Dendritic cell treated with granulocyte-macrophage colony-stimulating factor and Interleukin-4, amounts not matched to agents 40 ng/mL and 50 ng/mL, for 4 days (primary cell): ENCODE results near the gene MPV17L.
"Not testable (repeated sequence)": the region's sequence is repeated elsewhere in the genome, so short reads cannot be mapped to it uniquely, and the experiment has no call there.

Experiments used
- H3K27ac Mint-ChIP-seq: one replicate; pipeline ENCODE4 v1.8.0; 2022; ENCODE audit warnings: mild to moderate bottlenecking, mixed read lengths
- H3K27me3 Mint-ChIP-seq: one replicate; pipeline ENCODE4 v1.8.0; 2022; ENCODE audit warnings: mild to moderate bottlenecking, mixed read lengths
- H3K36me3 Mint-ChIP-seq: one replicate; pipeline ENCODE4 v1.8.0; 2022; ENCODE audit warnings: low read depth, mixed read lengths
- H3K4me1 Mint-ChIP-seq: one replicate; pipeline ENCODE4 v1.8.0; 2022; ENCODE audit warnings: low read depth, mixed read lengths
- H3K4me3 Mint-ChIP-seq: one replicate; pipeline ENCODE4 v1.8.0; 2022; ENCODE audit warnings: mild to moderate bottlenecking, moderate library complexity, mixed read lengths
- H3K9me3 Mint-ChIP-seq: one replicate; pipeline ENCODE4 v1.8.0; 2022; ENCODE audit warnings: mixed read lengths
- intact Hi-C: fragments of 100-400 bp; cut with micrococcal nuclease; formaldehyde crosslinking; loops from one replicate; pipeline ENCODE4 v1.15.0; 2022

The MPV17L gene

GRCh38 chr16:15398618-15399316 is 3.2 kb downstream of the MPV17L start:
- Mint-ChIP-seq H3K36me3 (no peaks in the 10 kb centered on the region), H3K27ac (no peak overlapping the region), H3K9me3 (no peaks in the 10 kb centered on the region), H3K4me3 (no peak overlapping the region), H3K4me1 (peaks cover 21% of the 10 kb centered on the region), H3K27me3 (peaks cover 24% of the 10 kb centered on the region)
- intact Hi-C loops, result no loop called here

GRCh38 chr16:15399317-15399716 is 3.8 kb downstream of the MPV17L start:
- Mint-ChIP-seq H3K4me3 (no peak overlapping the region), H3K9me3 (no peaks in the 10 kb centered on the region), H3K4me1 (peaks cover 26% of the 10 kb centered on the region), H3K27me3 (peaks cover 24% of the 10 kb centered on the region), H3K27ac (no peak overlapping the region), H3K36me3 (no peaks in the 10 kb centered on the region)
- intact Hi-C loops, result no loop called here

GRCh38 chr16:15400314-15400713 is 4.8 kb downstream of the MPV17L start:
- intact Hi-C loops, H3K9me3 Mint-ChIP-seq: not testable (repeated sequence)

GRCh38 chr16:15401972-15402371 is 6.4 kb downstream of the MPV17L start:
- Mint-ChIP-seq H3K36me3 (no peaks in the 10 kb centered on the region), H3K27ac (no peak overlapping the region), H3K9me3 (no peaks in the 10 kb centered on the region), H3K4me3 (no peak overlapping the region), H3K27me3 (peaks cover under 1% of the 10 kb centered on the region), H3K4me1 (peaks cover 30% of the 10 kb centered on the region)
- intact Hi-C loops, result no loop called here

More at GRCh38 chr16:15400314-15400713, 4.8 kb downstream of the MPV17L start:
- H3K36me3 Mint-ChIP-seq, H3K27ac Mint-ChIP-seq, H3K4me3 Mint-ChIP-seq: not testable (repeated sequence)
- Mint-ChIP-seq H3K27me3 (peaks cover 15% of the 10 kb centered on the region), H3K4me1 (peaks cover 35% of the 10 kb centered on the region)

- H3K4me1 Mint-ChIP-seq, result peaks cover 30% of the 10 kb centered on the region
- no peak overlapping the region for H3K4me3 Mint-ChIP-seq
- H3K27me3 Mint-ChIP-seq, result no peaks in the 10 kb centered on the region
- H3K9me3 Mint-ChIP-seq, result no peaks in the 10 kb centered on the region
- H3K27ac Mint-ChIP-seq, result no peak overlapping the region
- H3K36me3 Mint-ChIP-seq, result no peaks in the 10 kb centered on the region
- intact Hi-C loops, result no loop called here
Observed at GRCh38 chr16:15403392-15403995, 7.9 kb downstream of the MPV17L start.

- H3K27ac Mint-ChIP-seq, intact Hi-C loops, H3K36me3 Mint-ChIP-seq, H3K4me3 Mint-ChIP-seq, H3K9me3 Mint-ChIP-seq, H3K27me3 Mint-ChIP-seq: not testable (repeated sequence)
- H3K4me1 Mint-ChIP-seq, result peaks cover 30% of the 10 kb centered on the region
Observed at GRCh38 chr16:15404091-15404490, 8.5 kb downstream of the MPV17L start.

- H3K4me3 Mint-ChIP-seq, result no peak overlapping the region
- no peaks in the 10 kb centered on the region for H3K27me3 Mint-ChIP-seq
- H3K36me3 Mint-ChIP-seq, result no peaks in the 10 kb centered on the region
- no peak overlapping the region for H3K27ac Mint-ChIP-seq
- H3K9me3 Mint-ChIP-seq, result no peaks in the 10 kb centered on the region
- H3K4me1 Mint-ChIP-seq, result peaks cover 30% of the 10 kb centered on the region
- intact Hi-C loops, result no loop called here
Observed at GRCh38 chr16:15404792-15405191, 9.2 kb downstream of the MPV17L start.

GRCh38 chr16:15407756-15408155 is 12.2 kb downstream of the MPV17L start:
- H3K36me3 Mint-ChIP-seq, intact Hi-C loops, H3K4me3 Mint-ChIP-seq, H3K27ac Mint-ChIP-seq, H3K27me3 Mint-ChIP-seq, H3K9me3 Mint-ChIP-seq: not testable (repeated sequence)
- peaks cover 24% of the 10 kb centered on the region for H3K4me1 Mint-ChIP-seq

GRCh38 chr16:15409476-15409875 is 13.9 kb downstream of the MPV17L start:
- intact Hi-C loops, H3K4me1 Mint-ChIP-seq, H3K4me3 Mint-ChIP-seq, H3K36me3 Mint-ChIP-seq, H3K9me3 Mint-ChIP-seq, H3K27ac Mint-ChIP-seq, H3K27me3 Mint-ChIP-seq: not testable (repeated sequence)

GRCh38 chr16:15415511-15415985 is 20.0 kb downstream of the MPV17L start:
- H3K36me3 Mint-ChIP-seq, result no peaks in the 10 kb centered on the region
- no peaks in the 10 kb centered on the region for H3K4me1 Mint-ChIP-seq
- intact Hi-C loops, result no loop called here
- H3K4me3 Mint-ChIP-seq, result no peak overlapping the region
- no peaks in the 10 kb centered on the region for H3K9me3 Mint-ChIP-seq
- no peak overlapping the region for H3K27ac Mint-ChIP-seq
- H3K27me3 Mint-ChIP-seq, result no peaks in the 10 kb centered on the region

GRCh38 chr16:15417197-15417596 is 21.6 kb downstream of the MPV17L start:
- Mint-ChIP-seq H3K36me3 (no peaks in the 10 kb centered on the region), H3K27me3 (no peaks in the 10 kb centered on the region), H3K9me3 (no peaks in the 10 kb centered on the region), H3K4me3 (no peak overlapping the region), H3K4me1 (no peaks in the 10 kb centered on the region), H3K27ac (no peak overlapping the region)
- intact Hi-C loops, result no loop called here

- H3K27ac Mint-ChIP-seq, result no peak overlapping the region
- H3K36me3 Mint-ChIP-seq, result no peaks in the 10 kb centered on the region
- no peaks in the 10 kb centered on the region for H3K9me3 Mint-ChIP-seq
- no peaks in the 10 kb centered on the region for H3K27me3 Mint-ChIP-seq
- no peak overlapping the region for H3K4me3 Mint-ChIP-seq
- H3K4me1 Mint-ChIP-seq, result no peaks in the 10 kb centered on the region
- intact Hi-C loops, result no loop called here
Observed at GRCh38 chr16:15418206-15418605, 22.7 kb downstream of the MPV17L start.

GRCh38 chr16:15421696-15422095 is 26.1 kb downstream of the MPV17L start:
- H3K4me3 Mint-ChIP-seq, H3K27me3 Mint-ChIP-seq, H3K27ac Mint-ChIP-seq, H3K9me3 Mint-ChIP-seq, H3K4me1 Mint-ChIP-seq, H3K36me3 Mint-ChIP-seq: not testable (repeated sequence)
- intact Hi-C loops, result loop anchor here (10.0 kb wide), 1 partner anchor 203 kb away; no protein-coding TSS in a partner anchor

GRCh38 chr16:15422222-15422621 is 26.7 kb downstream of the MPV17L start:
- Mint-ChIP-seq H3K36me3 (no peaks in the 10 kb centered on the region), H3K4me3 (no peak overlapping the region), H3K27ac (no peak overlapping the region), H3K9me3 (no peaks in the 10 kb centered on the region), H3K27me3 (peaks cover 6% of the 10 kb centered on the region), H3K4me1 (no peaks in the 10 kb centered on the region)
- intact Hi-C loops, result loop anchor here (10.0 kb wide), 1 partner anchor 203 kb away; no protein-coding TSS in a partner anchor
